ENCODE measurements around the gene FOXD4L1. TPM values are rescaled to one million over a fixed set of nuclear protein-coding genes. Genes with fewer than 3 reads are reported as not detected.
"Not testable (repeated sequence)": the region's sequence is repeated elsewhere in the genome, so short reads cannot be mapped to it uniquely, and the experiment has no call there.

FOXD4L1 gene
- polyA plus RNA-seq, 6 donors from 2014 or later: not detected

DNA sequence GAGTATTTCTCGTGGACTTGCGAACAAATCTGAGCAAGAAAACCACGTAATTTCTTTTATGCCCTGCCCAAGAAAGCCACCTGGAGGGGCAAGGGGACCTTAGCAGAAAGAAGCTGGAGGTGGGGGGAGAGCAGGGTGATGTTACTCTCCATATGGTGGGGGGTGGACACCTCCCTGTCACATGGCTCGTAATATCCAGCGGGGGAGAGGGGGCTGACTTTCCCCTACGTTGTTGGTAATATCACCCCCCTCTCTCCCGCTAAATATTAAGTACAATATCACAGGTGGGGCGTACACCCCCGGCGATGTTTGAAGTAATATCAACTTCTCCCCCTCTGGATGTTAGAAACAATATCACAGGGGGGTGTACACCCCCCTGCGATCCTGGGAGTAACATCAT is 9.7 kb downstream of the FOXD4L1 start:
- not testable (repeated sequence) for H3K4me1 Mint-ChIP-seq

DNA sequence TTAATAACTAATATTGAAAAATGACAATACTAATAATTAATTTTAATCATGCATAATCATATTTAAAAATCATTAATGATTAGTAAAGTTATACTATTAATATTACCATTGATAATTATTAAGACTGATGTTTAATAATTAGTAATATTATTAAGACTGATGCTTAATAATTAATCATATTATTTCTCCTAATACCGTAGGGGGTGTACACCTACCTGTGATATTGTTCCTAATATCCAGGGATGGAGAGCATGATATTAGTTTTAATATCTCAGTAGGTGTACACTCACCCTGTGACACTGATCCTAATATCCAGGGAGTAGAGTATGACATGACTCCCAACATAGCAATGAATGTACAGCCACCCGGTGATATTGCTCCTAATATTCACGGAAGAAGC is 12.4 kb downstream of the FOXD4L1 start:
- not testable (repeated sequence) for H3K4me1 Mint-ChIP-seq; ATAC-seq (ENCODE audit: low read depth in 2 of 2); DNase-seq; H3K27ac Mint-ChIP-seq; H3K4me3 Mint-ChIP-seq; H3K9me3 Mint-ChIP-seq; H3K36me3 Mint-ChIP-seq
- peaks cover 15 to 27% (median 23%) of the 10 kb centered on the region in 3 donors for H3K27me3 Mint-ChIP-seq

More for the DNA sequence above, 9.7 kb downstream of the FOXD4L1 start:
- not testable (repeated sequence) for H3K27ac Mint-ChIP-seq; H3K4me3 Mint-ChIP-seq; H3K36me3 Mint-ChIP-seq; DNase-seq; ATAC-seq (ENCODE audit: low read depth in 2 of 2); H3K9me3 Mint-ChIP-seq
- H3K27me3 Mint-ChIP-seq: peaks cover 9 to 27% (median 11%) of the 10 kb centered on the region in 3 donors

DNA sequence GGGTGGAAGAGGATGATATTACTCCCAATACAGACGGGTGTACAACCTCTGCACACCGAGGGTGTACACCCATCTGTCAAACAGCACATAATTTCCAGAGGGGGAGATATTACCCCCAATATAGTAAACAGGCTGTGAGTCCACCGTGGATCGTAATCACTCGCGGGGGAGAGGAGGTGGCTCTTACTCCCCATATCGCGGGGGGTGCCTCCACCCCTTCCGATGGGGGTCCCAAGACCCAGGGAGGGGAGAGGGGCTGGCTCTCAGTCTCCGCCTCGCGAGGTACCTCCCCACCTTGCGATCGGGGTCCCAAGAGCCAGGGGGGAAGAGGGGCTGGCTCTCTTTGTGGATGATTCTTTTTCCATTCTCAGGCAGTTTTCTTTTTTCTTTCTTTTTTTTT is 13.4 kb downstream of the FOXD4L1 start:
- not testable (repeated sequence) for H3K27ac Mint-ChIP-seq; H3K9me3 Mint-ChIP-seq; H3K4me1 Mint-ChIP-seq; H3K36me3 Mint-ChIP-seq; DNase-seq; ATAC-seq (ENCODE audit: low read depth in 2 of 2); H3K4me3 Mint-ChIP-seq
- H3K27me3 Mint-ChIP-seq: peaks cover 15 to 27% (median 23%) of the 10 kb centered on the region in 3 donors

DNA sequence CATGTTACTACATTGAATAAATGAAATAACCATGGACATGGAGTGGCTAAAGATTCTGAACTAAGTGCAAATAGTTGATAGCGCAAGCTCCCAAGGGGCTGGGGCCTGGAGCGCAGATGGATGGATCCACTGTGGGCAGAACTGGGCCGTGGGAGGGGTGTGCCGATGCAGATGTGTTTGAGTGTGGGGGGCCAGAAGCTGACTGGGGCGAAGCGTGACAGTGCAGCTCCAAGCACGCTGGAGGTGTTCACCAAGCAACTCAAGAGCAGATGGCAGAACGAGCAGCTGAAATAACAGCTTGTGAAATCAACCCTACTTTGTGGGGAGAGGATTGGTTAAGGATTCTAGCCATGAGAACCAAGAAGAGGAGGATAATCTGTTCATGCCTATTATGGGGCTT is 17.0 kb downstream of the FOXD4L1 start:
- not testable (repeated sequence) for DNase-seq; H3K36me3 Mint-ChIP-seq; ATAC-seq (ENCODE audit: low read depth in 2 of 2); H3K4me1 Mint-ChIP-seq; H3K4me3 Mint-ChIP-seq; H3K27ac Mint-ChIP-seq; H3K9me3 Mint-ChIP-seq
- H3K27me3 Mint-ChIP-seq: peaks cover 7 to 16% (median 9%) of the 10 kb centered on the region in 3 donors

DNA sequence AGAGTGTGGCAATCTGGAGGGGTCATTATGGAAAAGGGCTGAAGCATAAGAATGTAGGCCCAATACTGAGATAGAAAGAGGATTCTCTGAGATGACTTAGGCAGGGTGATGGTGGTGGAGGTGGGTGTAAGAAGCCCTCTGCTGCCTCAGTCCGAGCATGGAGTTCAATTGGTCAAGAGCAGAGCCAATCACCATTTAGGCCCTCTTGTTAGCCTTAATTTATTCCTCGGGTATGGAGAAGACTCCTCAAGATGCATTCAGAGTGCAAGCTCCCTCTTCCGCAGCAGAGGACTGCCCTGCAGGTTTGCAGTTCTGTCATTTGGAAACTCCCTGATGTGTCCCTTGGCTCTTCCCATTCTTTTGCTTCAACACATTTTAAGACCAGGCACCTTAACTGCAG is 17.5 kb downstream of the FOXD4L1 start:
- peaks cover 7 to 16% (median 8%) of the 10 kb centered on the region in 3 donors for H3K27me3 Mint-ChIP-seq
- H3K4me1 Mint-ChIP-seq; H3K4me3 Mint-ChIP-seq; H3K36me3 Mint-ChIP-seq; H3K27ac Mint-ChIP-seq; H3K9me3 Mint-ChIP-seq; DNase-seq; ATAC-seq (ENCODE audit: low read depth in 2 of 2): not testable (repeated sequence)

DNA sequence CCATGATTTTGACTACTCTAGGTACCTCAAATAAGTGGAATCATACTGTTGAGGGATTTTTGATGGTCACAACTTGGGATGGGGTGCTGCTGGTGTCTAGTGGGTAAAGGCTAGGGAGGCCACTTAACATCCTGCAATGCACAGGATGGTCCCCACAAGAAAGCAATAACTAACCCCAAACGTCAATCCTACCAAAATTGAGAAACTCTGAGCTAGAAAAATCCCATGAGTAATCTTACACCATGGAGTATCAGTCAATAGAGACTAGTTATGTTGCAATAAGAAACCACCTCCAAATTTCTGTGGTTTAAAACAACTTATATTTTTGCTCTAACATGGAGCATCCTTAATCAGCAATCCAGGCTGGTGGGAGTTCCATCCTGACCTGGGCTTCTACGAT is 18.6 kb downstream of the FOXD4L1 start:
- not testable (repeated sequence) for H3K4me3 Mint-ChIP-seq; H3K9me3 Mint-ChIP-seq; ATAC-seq (ENCODE audit: low read depth in 2 of 2); H3K4me1 Mint-ChIP-seq; DNase-seq; H3K36me3 Mint-ChIP-seq; H3K27ac Mint-ChIP-seq
- H3K27me3 Mint-ChIP-seq: peaks cover 2 to 16% (median 4%) of the 10 kb centered on the region in 3 donors

DNA sequence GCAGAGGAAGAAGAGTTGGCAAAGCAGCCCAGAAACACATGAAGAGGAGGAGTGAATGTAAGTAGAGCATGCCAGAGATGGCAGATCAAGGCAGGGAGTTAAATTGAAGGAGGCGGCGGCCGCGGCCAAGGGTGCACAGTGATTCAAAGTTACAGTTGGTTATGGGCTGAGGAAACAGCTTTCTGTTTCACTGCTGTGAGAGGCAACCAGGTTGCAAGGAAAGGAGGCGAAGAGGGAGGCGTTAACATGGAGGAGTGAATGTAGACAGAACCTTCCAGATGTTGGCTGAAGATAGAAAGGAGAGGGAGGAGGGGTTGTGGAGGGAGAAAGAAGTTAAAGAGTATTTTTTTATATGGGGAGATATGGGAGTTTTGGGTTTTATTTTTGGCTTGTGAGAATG is 22.4 kb downstream of the FOXD4L1 start:
- H3K36me3 Mint-ChIP-seq; H3K4me1 Mint-ChIP-seq; H3K27ac Mint-ChIP-seq; ATAC-seq (ENCODE audit: low read depth in 2 of 2); DNase-seq; H3K9me3 Mint-ChIP-seq; H3K4me3 Mint-ChIP-seq; H3K27me3 Mint-ChIP-seq: not testable (repeated sequence)

DNA sequence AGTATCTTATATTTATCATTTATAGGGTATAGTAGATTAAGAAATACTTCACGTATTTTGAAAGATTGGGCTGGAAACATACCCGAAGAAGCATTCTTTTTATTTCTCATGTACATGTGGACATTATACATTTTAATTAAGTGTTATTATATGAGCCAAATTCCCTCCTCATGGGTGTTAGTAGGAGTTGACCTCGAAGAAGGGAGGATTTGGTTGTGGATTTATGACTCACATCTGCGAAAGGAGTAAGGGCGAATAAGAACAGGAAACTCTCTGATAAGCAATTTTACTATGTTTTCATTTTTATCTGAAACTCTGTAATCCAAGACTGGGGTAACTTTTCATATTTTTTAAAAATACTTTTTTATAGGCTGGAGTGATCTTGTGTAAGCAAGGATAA is 23.0 kb downstream of the FOXD4L1 start:
- H3K9me3 Mint-ChIP-seq; H3K4me3 Mint-ChIP-seq; H3K27me3 Mint-ChIP-seq; H3K27ac Mint-ChIP-seq; ATAC-seq (ENCODE audit: low read depth in 2 of 2); H3K36me3 Mint-ChIP-seq; H3K4me1 Mint-ChIP-seq; DNase-seq: not testable (repeated sequence)

DNA sequence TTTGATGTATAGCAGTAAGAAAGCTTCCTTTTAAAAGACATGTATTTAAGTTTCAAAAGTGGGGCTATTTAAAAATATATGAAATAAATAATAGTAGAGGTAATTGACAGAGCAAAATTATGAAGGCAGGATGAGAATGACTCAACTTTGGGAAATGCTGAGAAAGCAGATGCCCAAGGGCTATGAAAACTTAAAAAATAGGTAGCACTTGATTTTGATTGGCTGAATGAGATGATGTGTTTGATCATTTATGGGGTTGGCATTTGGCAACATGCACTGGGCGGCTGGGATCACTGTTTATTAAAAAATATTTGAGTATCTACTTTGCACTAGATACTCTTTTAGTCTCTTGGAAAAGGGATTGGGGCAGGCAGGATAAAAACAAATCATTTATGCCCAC is 26.5 kb downstream of the FOXD4L1 start:
- not testable (repeated sequence) for ATAC-seq (ENCODE audit: low read depth in 2 of 2); H3K4me3 Mint-ChIP-seq; DNase-seq; H3K4me1 Mint-ChIP-seq; H3K36me3 Mint-ChIP-seq; H3K27ac Mint-ChIP-seq; H3K27me3 Mint-ChIP-seq; H3K9me3 Mint-ChIP-seq

DNA sequence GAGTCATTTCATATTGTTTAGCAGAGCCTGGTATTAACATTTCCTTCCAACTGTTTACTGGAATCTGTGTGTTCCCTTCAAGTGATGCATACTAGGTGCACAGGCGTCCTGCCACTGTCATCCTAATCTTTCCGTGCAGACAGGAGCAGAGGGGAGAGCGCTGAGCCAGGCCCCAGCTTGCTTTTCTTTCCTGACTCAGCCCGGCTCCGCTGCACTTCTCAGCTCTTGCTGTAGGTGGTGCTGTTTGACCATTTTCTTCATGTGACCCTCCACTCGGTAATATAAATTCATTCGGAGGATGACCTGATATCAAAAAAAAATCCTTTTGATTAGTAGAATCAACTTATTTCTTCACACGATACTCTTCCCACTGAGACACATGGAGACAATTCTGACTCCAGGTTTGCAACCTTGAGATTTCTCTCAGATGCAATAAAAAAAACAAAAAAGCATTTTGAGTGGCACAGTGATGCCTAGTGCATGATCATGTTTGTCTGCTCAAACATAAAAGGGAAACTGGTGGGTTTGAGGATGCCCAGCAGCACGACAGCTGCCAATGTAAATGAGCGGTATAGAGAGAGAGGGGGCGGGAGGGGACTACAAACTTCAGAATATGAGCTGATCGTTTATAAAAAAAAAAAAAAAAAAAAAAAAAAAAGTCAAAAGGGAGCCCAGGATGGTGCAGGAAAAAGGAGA is 29.0 kb downstream of the FOXD4L1 start:
- H3K36me3 Mint-ChIP-seq, H3K27me3 Mint-ChIP-seq, H3K27ac Mint-ChIP-seq, H3K9me3 Mint-ChIP-seq, H3K4me3 Mint-ChIP-seq, H3K4me1 Mint-ChIP-seq: not testable (repeated sequence)
- ATAC-seq (ENCODE audit: low read depth in 2 of 2) (peak; percentile 61 to 83), DNase-seq (peak; percentile 8)

DNA sequence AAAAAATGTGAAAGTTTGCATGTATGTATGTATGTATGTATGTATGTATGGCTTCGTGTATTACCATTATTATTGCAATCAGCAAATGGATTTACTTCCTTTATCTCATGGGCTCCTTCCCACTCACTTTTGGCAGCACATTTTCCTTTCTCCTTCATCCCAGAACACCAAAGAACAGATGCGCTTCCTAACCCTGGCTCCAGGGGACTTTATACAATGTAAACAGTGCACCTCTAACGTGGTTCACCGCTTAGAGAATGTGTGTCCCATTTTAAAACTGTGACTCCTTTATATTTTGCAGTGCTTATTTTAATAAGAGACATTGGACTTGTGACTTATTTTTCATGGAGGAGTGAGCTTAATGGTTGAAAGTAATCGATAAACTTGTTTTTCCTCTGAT is 29.7 kb downstream of the FOXD4L1 start:
- not testable (repeated sequence) for H3K4me3 Mint-ChIP-seq; DNase-seq; H3K27me3 Mint-ChIP-seq; H3K36me3 Mint-ChIP-seq; H3K4me1 Mint-ChIP-seq; H3K9me3 Mint-ChIP-seq; ATAC-seq (ENCODE audit: low read depth in 2 of 2); H3K27ac Mint-ChIP-seq

DNA sequence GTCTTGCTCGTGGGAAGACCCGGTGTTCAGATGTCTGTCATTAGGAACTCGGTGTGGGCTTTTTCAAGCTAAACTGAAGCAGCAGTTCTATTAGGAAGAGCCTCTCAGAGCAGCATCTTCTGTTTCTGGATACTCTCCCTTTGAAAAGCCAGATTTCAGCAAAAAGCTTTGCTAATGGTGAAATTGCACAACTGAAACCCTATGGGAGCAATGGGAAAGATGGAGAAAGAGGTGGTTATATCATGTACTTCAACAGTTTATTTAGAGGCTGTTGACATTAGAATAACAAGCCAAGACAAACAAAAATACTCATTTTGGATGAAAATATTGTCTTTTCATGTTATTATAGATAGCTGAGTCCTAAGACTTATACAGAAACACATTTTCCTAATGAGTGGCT is 30.4 kb downstream of the FOXD4L1 start:
- not testable (repeated sequence) for H3K27me3 Mint-ChIP-seq; H3K4me3 Mint-ChIP-seq; H3K9me3 Mint-ChIP-seq; ATAC-seq (ENCODE audit: low read depth in 2 of 2); DNase-seq; H3K27ac Mint-ChIP-seq; H3K36me3 Mint-ChIP-seq; H3K4me1 Mint-ChIP-seq

DNA sequence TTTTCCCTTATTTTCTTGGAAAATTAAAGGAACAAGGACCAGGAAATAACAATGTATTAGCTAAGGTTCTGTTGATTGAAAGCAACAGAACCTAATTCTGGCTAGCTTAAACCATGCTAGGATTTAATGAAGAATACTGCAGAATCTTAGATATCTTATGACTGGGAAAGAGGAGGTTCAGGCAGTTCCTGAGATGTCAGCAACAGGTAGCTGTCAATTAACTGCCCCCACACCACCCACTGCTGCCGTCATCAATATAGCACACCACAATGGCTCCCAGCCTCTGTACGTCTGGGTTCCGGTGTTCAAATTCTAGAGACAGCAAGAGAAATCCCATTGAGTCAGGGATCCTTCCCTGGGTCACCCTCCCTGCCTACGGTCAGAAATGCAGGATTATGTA is 34.5 kb downstream of the FOXD4L1 start:
- H3K4me1 Mint-ChIP-seq; H3K27me3 Mint-ChIP-seq; ATAC-seq (ENCODE audit: low read depth in 2 of 2); H3K36me3 Mint-ChIP-seq; DNase-seq; H3K27ac Mint-ChIP-seq; H3K4me3 Mint-ChIP-seq; H3K9me3 Mint-ChIP-seq: not testable (repeated sequence)

DNA sequence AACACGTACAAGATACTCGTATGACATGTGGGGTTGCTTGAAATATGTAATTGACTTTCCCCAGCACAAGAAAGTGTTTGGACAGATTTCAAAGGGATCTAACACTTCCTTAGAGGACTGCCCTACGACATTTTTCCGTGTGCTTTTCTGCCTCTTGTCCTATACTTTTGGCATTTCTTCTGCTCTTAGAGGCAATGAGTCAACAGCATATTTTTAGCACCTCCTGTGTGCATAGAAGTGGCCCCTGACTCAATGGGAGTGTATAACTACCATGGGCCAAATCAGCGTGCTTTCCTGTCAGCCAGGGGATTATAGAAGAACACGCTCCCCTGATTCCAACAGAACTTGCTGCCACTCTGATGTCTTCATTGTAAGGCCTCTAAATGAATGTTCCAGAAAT is 38.1 kb downstream of the FOXD4L1 start:
- H3K4me1 Mint-ChIP-seq; DNase-seq; ATAC-seq (ENCODE audit: low read depth in 2 of 2); H3K4me3 Mint-ChIP-seq; H3K27me3 Mint-ChIP-seq; H3K27ac Mint-ChIP-seq; H3K9me3 Mint-ChIP-seq; H3K36me3 Mint-ChIP-seq: not testable (repeated sequence)

DNA sequence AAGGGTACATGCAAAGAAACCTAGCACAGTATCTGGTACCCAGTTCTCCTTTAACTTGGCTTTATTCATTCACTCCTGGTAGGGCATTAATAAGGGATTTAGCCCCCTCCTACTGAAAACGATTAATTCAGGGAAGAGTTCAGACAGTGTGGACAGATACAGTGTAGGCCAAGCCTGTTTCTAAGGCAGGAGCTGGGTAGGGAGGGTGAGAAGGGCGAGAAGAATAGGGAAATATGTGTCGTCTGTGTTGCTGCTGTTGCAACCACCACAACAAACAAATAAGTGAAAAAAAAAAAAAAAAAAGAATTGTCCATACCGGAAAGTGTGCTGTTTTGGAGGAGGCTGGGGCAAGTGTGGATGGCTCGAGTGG is 42.4 kb downstream of the FOXD4L1 start:
- not testable (repeated sequence) for H3K27ac Mint-ChIP-seq; DNase-seq; H3K9me3 Mint-ChIP-seq; H3K4me1 Mint-ChIP-seq; H3K27me3 Mint-ChIP-seq; H3K36me3 Mint-ChIP-seq; ATAC-seq (ENCODE audit: low read depth in 2 of 2)
- peak overlapping the region in 7 of 8 donors; percentile 4 to 82 (median 69) for H3K4me3 Mint-ChIP-seq
